Chondrocyte (in vitro differentiated cells): ENCODE measurements around the gene TEPSIN. TPM values are rescaled to one million over a fixed set of nuclear protein-coding genes. Genes with fewer than 3 reads are reported as not detected.

ENCODE experiments used
- DNase-seq: peaks from one replicate; pipeline ENCODE4 v3.0.0; 2021; ENCODE audit warnings: mixed read lengths, low spot score
- H3K27ac Mint-ChIP-seq: one replicate; pipeline ENCODE4 v1.8.0; 2021; ENCODE audit warnings: mild to moderate bottlenecking, moderate library complexity, mixed read lengths; ENCODE audit not compliant: unreplicated experiment
- H3K27me3 Mint-ChIP-seq: 2 replicates; pipeline ENCODE4 v1.8.0; 2021; ENCODE audit warnings: low read depth, mixed read lengths
- H3K36me3 Mint-ChIP-seq: 2 replicates; pipeline ENCODE4 v1.8.0; 2021; ENCODE audit warnings: low read depth, mixed read lengths
- H3K4me1 Mint-ChIP-seq: 2 replicates; pipeline ENCODE4 v1.8.0; 2021; ENCODE audit warnings: low read depth, mild to moderate bottlenecking, mixed read lengths
- H3K4me3 Mint-ChIP-seq: one replicate; pipeline ENCODE4 v1.8.0; 2021; ENCODE audit warnings: mild to moderate bottlenecking, moderate library complexity, mixed read lengths; ENCODE audit not compliant: unreplicated experiment
- H3K9me3 Mint-ChIP-seq: 2 replicates; pipeline ENCODE4 v1.8.0; 2021; ENCODE audit warnings: low read depth, mixed read lengths
- total RNA-seq: library from RNA; stranded (reverse); gene quantifications from 3 replicates; pipeline ENCODE4 v1.2.1, GENCODE V29; 2021
- TF ChIP-seq, protein P1 (sequence below): fragments of 200-600 bp; sonication (generic); IDR thresholded peaks from 2 replicates; pipeline ENCODE4 v1.5.0; 2021; ENCODE audit warnings: antibody characterized with exemption, mild to moderate bottlenecking, moderate library complexity

The TEPSIN gene
- total RNA-seq, 1 donor from 2014 or later, result 27.1 TPM

GRCh38 chr17:81256616-81257015 lies 17.8 kb upstream of the TEPSIN start:
- Mint-ChIP-seq H3K27ac (no peak overlapping the region), H3K4me3 (no peak overlapping the region), H3K36me3 (peaks cover 4% of the 10 kb centered on the region), H3K9me3 (no peaks in the 10 kb centered on the region), H3K27me3 (no peaks in the 10 kb centered on the region), H3K4me1 (peaks cover 16% of the 10 kb centered on the region)
- no peak for DNase-seq
- TF ChIP-seq, protein P1, sequence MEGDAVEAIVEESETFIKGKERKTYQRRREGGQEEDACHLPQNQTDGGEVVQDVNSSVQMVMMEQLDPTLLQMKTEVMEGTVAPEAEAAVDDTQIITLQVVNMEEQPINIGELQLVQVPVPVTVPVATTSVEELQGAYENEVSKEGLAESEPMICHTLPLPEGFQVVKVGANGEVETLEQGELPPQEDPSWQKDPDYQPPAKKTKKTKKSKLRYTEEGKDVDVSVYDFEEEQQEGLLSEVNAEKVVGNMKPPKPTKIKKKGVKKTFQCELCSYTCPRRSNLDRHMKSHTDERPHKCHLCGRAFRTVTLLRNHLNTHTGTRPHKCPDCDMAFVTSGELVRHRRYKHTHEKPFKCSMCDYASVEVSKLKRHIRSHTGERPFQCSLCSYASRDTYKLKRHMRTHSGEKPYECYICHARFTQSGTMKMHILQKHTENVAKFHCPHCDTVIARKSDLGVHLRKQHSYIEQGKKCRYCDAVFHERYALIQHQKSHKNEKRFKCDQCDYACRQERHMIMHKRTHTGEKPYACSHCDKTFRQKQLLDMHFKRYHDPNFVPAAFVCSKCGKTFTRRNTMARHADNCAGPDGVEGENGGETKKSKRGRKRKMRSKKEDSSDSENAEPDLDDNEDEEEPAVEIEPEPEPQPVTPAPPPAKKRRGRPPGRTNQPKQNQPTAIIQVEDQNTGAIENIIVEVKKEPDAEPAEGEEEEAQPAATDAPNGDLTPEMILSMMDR, result no peak

DNA sequence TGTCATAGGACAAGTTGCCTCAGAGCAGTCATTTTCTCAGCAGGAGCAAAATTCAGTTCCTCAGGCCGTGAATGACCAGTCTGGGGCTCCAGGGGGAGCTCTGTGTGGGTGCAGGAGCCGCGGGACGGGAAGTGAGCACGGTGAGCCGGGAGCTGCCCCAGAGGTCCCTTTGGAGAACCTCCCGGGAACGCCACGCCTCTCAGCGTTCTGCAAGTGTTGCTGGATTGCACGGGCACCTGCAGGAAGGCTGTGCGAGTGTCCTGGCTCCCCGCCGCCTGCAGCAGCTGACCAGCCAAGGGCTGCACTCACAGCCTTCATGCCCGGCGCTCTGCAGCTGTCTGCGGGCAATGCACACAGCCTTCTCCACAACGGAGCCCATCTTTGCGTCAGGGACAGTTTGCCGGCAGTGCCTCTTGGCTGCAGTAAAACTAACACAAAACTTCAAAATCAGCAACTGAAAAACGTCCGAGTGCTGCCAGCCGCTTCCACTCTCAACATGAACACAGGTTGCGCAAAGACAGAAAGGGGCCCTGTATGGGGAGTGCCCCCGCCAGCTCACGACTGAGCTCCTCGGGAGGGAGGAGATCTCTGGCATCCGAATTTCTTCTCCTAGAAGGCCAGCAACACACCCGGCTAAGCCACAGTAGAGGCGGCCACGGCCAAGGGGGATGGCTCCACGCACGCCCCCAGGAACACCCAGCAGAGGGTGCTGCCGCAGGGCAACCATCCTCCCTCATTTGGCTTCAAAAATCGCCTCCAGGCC lies 16.3 kb upstream of the TEPSIN start:
- Mint-ChIP-seq H3K27me3 (no peaks in the 10 kb centered on the region), H3K9me3 (no peaks in the 10 kb centered on the region), H3K27ac (peak overlapping the region; percentile 41), H3K4me1 (peaks cover 16% of the 10 kb centered on the region), H3K4me3 (no peak overlapping the region), H3K36me3 (peaks cover 4% of the 10 kb centered on the region)
- no peak for DNase-seq
- TF ChIP-seq, protein P1, result peak; percentile 77

DNA sequence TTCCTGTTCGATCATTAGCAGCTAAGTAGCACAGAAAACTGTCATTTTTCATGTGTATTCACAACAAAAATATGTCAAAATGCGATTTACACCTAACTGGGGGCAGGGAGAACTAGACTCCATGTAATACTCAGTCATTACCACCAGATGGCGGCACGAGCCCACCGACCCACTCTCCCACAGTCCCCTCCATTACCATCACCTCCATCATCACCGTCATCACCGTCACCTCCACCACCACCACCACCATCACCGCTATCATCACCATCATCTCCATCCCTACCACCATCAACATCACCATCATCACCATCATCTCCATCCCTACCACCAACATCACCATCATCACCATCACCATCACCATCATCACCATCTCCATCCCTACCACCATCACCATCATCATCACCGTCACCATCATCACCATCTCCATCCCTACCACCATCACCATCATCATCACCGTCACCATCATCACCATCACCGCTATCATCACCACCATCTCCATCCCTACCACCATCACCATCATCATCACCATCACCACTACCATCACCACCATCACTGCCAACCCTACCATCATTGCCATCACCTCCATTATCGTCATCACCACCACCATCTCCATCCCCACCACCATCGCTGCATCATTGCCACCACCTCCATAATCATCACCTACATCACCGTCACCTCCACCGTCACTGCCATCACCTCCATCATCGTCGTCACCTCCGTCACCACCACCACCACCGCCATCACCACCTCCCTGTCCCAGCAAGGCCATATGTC lies 14.7 kb upstream of the TEPSIN start:
- H3K27me3 Mint-ChIP-seq, result no peaks in the 10 kb centered on the region
- DNase-seq, result no peak
- H3K36me3 Mint-ChIP-seq, result peaks cover 4% of the 10 kb centered on the region
- peaks cover 16% of the 10 kb centered on the region for H3K4me1 Mint-ChIP-seq
- H3K9me3 Mint-ChIP-seq, result no peaks in the 10 kb centered on the region
- H3K27ac Mint-ChIP-seq, result peak overlapping the region; percentile 27
- TF ChIP-seq, protein P1, result peak; percentile 87
- H3K4me3 Mint-ChIP-seq, result no peak overlapping the region

- H3K4me1 Mint-ChIP-seq, result peaks cover 16% of the 10 kb centered on the region
- no peaks in the 10 kb centered on the region for H3K9me3 Mint-ChIP-seq
- H3K4me3 Mint-ChIP-seq, result no peak overlapping the region
- peaks cover 4% of the 10 kb centered on the region for H3K36me3 Mint-ChIP-seq
- TF ChIP-seq, protein P1, result peak; percentile 2
- H3K27me3 Mint-ChIP-seq, result no peaks in the 10 kb centered on the region
- no peak overlapping the region for H3K27ac Mint-ChIP-seq
- DNase-seq, result no peak
Observed at GRCh38 chr17:81252987-81253329, 14.1 kb upstream of the TEPSIN start.

DNA sequence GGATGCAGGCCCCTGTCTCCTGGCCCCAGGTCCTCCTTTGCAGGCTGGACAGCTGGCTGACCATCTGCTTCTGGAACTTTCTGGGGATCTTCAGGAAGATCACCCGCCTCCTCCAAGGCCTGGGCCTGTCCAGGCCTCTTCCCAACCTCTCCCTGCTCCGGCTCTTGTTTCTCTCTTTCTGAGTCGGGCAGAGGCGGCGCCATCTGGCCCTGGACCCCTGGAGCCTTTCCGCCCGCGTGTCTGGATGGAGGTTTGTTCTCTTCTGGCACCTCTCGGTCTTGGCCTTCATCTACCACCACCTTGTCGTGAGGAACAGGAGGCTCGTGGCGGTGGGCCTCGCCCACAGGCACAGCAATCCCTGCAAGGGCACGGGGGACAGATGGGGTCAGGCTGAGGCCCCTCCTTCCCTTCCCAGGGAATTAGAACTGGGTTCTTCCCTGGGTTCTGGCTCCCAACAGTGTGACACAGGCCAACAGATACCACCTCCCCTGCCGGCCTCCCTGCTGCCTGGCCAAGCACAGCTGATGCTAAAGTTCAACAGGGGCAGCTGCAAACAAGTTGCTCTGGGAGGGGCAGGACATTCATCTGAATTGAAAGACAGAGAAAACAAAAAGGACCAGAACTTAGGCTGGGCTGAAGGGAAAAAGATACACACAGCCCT lies 13.6 kb upstream of the TEPSIN start:
- H3K27me3 Mint-ChIP-seq, result no peaks in the 10 kb centered on the region
- H3K4me1 Mint-ChIP-seq, result peaks cover 16% of the 10 kb centered on the region
- H3K27ac Mint-ChIP-seq, result no peak overlapping the region
- TF ChIP-seq, protein P1, result no peak
- H3K9me3 Mint-ChIP-seq, result no peaks in the 10 kb centered on the region
- no peak overlapping the region for H3K4me3 Mint-ChIP-seq
- peaks cover 4% of the 10 kb centered on the region for H3K36me3 Mint-ChIP-seq
- no peak for DNase-seq
